Measurements from ENCODE around the gene NUDT12.

NUDT12 gene

DNA sequence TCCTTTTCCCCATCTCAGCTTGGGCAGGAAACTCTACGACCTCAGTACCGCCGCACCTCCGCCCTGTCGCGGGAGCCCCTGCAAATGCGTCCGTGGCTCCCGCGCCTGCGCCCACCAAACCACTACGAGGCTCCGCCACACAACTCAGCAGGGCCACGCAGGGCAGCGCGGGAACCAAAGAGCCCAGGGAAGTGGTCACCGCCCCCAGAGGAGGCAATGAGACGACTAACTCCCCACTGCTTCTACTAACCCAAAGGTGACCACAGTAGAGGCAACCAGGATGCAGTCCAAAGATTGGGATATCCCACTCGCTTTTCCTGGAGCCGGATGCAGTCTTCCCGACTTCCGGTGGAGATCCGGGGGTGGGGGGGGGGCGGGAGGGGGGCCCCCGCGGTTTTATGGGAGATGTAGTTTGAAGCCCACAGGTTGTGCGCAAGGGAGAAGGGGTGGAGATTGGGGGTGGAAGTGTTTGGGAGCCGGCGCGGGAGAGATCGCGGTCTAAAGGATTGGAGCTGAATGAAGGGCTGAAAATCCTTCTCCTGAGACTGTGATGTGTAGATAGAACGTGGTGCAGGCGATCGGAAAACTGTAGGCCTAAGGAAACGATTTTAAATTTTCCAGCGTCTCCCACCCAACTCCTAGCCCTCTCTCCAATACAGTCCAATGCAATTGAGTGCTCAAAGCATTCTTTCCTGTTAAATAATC lies at the start of gene NUDT12:
NUDT12 (minus strand) TSS at position 337 of the 705 bp plus-strand sequence. CDS start 2,541 bp downstream, outside the sequence.
- peak within 1 kb of the TSS; percentile 70 to 76 for H3K4me3 ChIP-seq (replicated peaks in 1 of 2; ENCODE audit: low read depth in 2 of 2, low read length in 2 of 2)
- TF ChIP-seq, protein P1, sequence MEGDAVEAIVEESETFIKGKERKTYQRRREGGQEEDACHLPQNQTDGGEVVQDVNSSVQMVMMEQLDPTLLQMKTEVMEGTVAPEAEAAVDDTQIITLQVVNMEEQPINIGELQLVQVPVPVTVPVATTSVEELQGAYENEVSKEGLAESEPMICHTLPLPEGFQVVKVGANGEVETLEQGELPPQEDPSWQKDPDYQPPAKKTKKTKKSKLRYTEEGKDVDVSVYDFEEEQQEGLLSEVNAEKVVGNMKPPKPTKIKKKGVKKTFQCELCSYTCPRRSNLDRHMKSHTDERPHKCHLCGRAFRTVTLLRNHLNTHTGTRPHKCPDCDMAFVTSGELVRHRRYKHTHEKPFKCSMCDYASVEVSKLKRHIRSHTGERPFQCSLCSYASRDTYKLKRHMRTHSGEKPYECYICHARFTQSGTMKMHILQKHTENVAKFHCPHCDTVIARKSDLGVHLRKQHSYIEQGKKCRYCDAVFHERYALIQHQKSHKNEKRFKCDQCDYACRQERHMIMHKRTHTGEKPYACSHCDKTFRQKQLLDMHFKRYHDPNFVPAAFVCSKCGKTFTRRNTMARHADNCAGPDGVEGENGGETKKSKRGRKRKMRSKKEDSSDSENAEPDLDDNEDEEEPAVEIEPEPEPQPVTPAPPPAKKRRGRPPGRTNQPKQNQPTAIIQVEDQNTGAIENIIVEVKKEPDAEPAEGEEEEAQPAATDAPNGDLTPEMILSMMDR (IDR thresholded peaks at IDR 0.05; ENCODE audit: low read depth, low read length): no peak
- peak; percentile 80 to 81 for DNase-seq (ENCODE audit: low read depth in 2 of 2)

DNA sequence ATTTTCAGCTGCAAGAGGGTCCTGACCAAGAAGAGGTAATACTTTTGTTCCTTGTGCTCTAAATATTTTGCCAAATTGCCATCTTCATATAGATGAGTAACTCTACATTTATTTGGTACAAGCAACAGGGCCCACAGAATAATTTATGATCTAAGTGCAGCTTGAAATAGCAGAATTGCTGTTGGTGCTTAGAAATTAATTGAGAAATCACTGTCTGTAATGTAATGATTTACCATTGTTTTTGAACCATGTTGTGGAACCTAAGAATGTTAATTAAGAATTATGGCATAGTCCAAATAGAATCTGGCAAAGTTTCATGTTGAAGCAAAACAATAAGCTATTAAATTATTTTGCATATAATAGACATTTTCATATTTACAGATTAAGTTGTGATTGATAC lies 44.8 kb upstream of the NUDT12 start:
- TF ChIP-seq, protein P1 (IDR thresholded peaks at IDR 0.05; ENCODE audit: low read depth, low read length): no peak

DNA sequence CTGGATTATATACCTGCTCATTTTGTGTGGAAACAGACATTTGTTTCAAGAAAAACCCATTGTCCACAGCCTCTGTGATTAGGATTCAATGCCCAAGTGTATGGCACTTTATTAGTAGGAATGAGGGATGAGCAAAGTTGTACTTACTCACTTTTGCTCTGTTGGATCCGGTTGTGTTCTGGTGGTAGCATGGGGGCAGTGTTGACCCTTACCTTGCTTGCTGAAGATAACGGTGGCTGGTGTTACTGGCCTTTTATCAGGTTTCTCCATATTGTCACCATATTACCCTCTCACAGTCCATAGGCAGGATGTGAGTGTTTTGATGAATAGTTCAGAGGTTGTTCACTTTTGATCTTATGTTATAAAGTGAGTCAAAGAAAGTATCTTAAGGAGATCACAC lies 42.7 kb upstream of the NUDT12 start:
- no peak for DNase-seq (ENCODE audit: low read depth in 2 of 2)
- TF ChIP-seq, protein P1 (IDR thresholded peaks at IDR 0.05; ENCODE audit: low read depth, low read length): no peak

More for the DNA sequence above, 44.8 kb upstream of the NUDT12 start:
- DNase-seq (ENCODE audit: low read depth in 2 of 2): no peak
- no peak overlapping the region for H3K4me3 ChIP-seq (replicated peaks in 1 of 2; ENCODE audit: low read depth in 2 of 2, low read length in 2 of 2)

DNA sequence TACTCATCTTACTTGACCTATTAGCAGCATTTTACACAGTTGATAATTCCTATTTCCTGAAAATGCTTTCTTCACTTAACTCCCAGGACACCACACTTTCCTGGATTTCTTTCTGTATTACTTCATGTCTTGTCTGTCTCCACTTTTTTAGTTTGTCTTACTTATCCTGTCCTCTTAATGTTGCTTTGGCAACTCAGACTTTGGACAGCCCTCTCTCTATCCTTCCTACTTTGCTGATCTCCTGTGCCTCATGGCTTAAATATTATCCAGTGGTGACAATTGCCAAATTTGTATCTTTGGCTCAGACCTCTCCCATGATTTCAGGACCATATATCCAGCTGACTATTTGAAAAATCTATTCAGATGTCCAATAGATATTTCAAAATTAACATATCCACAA lies 39.8 kb upstream of the NUDT12 start:
- no peak overlapping the region for H3K4me3 ChIP-seq (replicated peaks in 1 of 2; ENCODE audit: low read depth in 2 of 2, low read length in 2 of 2)
- no peak for DNase-seq (ENCODE audit: low read depth in 2 of 2)
- TF ChIP-seq, protein P1 (IDR thresholded peaks at IDR 0.05; ENCODE audit: low read depth, low read length): no peak

More for the DNA sequence above, 42.7 kb upstream of the NUDT12 start:
- no peak overlapping the region for H3K4me3 ChIP-seq (replicated peaks in 1 of 2; ENCODE audit: low read depth in 2 of 2, low read length in 2 of 2)

DNA sequence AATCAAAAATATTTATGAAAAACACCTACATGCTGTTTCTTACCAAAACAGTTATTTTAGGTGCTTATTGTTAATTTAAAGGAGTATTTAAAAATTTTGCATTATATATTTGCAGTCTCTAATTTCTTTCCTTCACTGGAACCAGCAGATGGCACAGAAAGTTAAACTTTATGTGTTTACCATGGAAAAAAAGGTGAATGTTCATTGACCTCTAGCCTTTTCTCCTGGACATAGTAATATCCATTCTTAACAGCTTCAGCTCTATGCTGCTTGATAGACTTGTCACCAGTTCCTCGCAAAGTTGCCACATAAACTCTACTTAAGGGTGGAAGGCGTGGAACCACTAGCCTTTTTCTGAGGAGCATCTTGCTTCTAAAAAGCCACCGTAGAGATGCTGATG lies 38.7 kb upstream of the NUDT12 start:
- H3K4me3 ChIP-seq (replicated peaks in 1 of 2; ENCODE audit: low read depth in 2 of 2, low read length in 2 of 2): no peak overlapping the region
- TF ChIP-seq, protein P1 (IDR thresholded peaks at IDR 0.05; ENCODE audit: low read depth, low read length): no peak
- DNase-seq (ENCODE audit: low read depth in 2 of 2): no peak

DNA sequence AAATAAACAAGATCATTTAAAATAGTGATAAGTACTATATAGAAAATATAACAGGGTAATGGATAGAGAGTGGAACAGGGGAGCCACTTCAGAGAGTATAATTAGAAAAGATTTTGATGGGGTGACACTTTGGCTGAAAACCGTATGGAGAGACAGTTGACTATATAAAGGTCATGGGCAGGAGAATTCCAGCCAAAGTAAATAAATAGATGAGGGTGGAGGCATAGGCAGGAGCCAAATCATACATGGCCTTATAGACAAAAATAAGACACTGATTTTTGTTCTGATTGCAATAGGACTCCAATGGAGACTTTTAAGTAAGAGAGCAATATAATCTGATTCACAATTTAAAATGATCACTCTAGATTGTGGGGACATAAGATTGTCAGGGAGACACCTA lies 37.5 kb upstream of the NUDT12 start:
- H3K4me3 ChIP-seq (replicated peaks in 1 of 2; ENCODE audit: low read depth in 2 of 2, low read length in 2 of 2): no peak overlapping the region
- no peak for DNase-seq (ENCODE audit: low read depth in 2 of 2)
- TF ChIP-seq, protein P1 (IDR thresholded peaks at IDR 0.05; ENCODE audit: low read depth, low read length): no peak
